ENCODE measurements around the gene STIM1. TPM values are rescaled to one million over a fixed set of nuclear protein-coding genes. Genes with fewer than 3 reads are reported as not detected.
A peak's percentile ranks its signal among the peaks of the same experiment; 100 is the strongest.

Gene STIM1
- total RNA-seq, 2 experiments from 2014 or later, result 111 to 113 TPM

- H3K27ac Mint-ChIP-seq, result no peak overlapping the region
These were observed 22.1 kb downstream of the STIM1 start for GRCh38 chr11:3877364-3878257.

GRCh38 chr11:3878258-3878584 lies 22.8 kb downstream of the STIM1 start:
- ChIA-PET POLR2A (interaction anchor here (1.6 to 17.2 kb wide), 2 partner anchors 24 to 37 kb away, joined by 7 to 174 read pairs; partner anchors contain the start of genes RHOG and STIM1), CTCF (interaction anchor here (0.6 to 20.3 kb wide), 5 partner anchors 11 to 194 kb away, joined by 3 to 222 read pairs (median 4); partner anchors contain the start of gene STIM1)
- no peaks in the 10 kb centered on the region for H3K9me3 Mint-ChIP-seq
- no peaks in the 10 kb centered on the region for H3K27me3 Mint-ChIP-seq
- H3K4me3 Mint-ChIP-seq, result no peak overlapping the region
- H3K27ac Mint-ChIP-seq, result no peak overlapping the region
- DNase-seq, result no peak
- peaks cover 18% of the 10 kb centered on the region for H3K36me3 Mint-ChIP-seq (ENCODE audit: low read depth)
- peaks cover 61% of the 10 kb centered on the region for H3K4me1 Mint-ChIP-seq

More at GRCh38 chr11:3877364-3878257, 22.1 kb downstream of the STIM1 start:
- H3K4me3 Mint-ChIP-seq, result no peak overlapping the region
- DNase-seq, result no peak
- ChIA-PET POLR2A (interaction anchor here (1.6 to 17.2 kb wide), 2 partner anchors 23 to 36 kb away, joined by 7 to 174 read pairs; partner anchors contain the start of genes RHOG and STIM1), CTCF (interaction anchor here (0.6 to 20.3 kb wide), 6 partner anchors 10 to 195 kb away, joined by 3 to 222 read pairs (median 4); partner anchors contain the start of gene STIM1)
- H3K27me3 Mint-ChIP-seq, result no peaks in the 10 kb centered on the region
- H3K4me1 Mint-ChIP-seq, result peaks cover 57% of the 10 kb centered on the region
- no peaks in the 10 kb centered on the region for H3K9me3 Mint-ChIP-seq
- H3K36me3 Mint-ChIP-seq (ENCODE audit: low read depth), result peaks cover 21% of the 10 kb centered on the region

- DNase-seq, result no peak
- H3K27me3 Mint-ChIP-seq, result no peaks in the 10 kb centered on the region
- H3K27ac Mint-ChIP-seq, result peak overlapping the region; percentile 22
- POLR2A ChIA-PET, result interaction anchor here (1.4 to 17.2 kb wide), 3 partner anchors 8 to 38 kb away, joined by 4 to 174 read pairs (median 7); partner anchors contain the start of genes RHOG and STIM1
- H3K4me3 Mint-ChIP-seq, result no peak overlapping the region
- H3K4me1 Mint-ChIP-seq, result peaks cover 65% of the 10 kb centered on the region
- CTCF ChIA-PET, result interaction anchor here (0.9 to 20.3 kb wide), 3 partner anchors 22 to 194 kb away, joined by 5 to 222 read pairs (median 6); partner anchors contain the start of gene STIM1
- no peaks in the 10 kb centered on the region for H3K9me3 Mint-ChIP-seq
- peaks cover 13% of the 10 kb centered on the region for H3K36me3 Mint-ChIP-seq (ENCODE audit: low read depth)
These were observed 23.9 kb downstream of the STIM1 start for GRCh38 chr11:3879216-3879966.

GRCh38 chr11:3879967-3880542 lies 24.6 kb downstream of the STIM1 start:
- H3K27ac Mint-ChIP-seq, result peak overlapping the region; percentile 22
- CTCF ChIA-PET, result interaction anchor here (0.9 to 20.3 kb wide), 3 partner anchors 23 to 193 kb away, joined by 5 to 222 read pairs (median 5); partner anchors contain the start of genes RHOG and STIM1

DNA sequence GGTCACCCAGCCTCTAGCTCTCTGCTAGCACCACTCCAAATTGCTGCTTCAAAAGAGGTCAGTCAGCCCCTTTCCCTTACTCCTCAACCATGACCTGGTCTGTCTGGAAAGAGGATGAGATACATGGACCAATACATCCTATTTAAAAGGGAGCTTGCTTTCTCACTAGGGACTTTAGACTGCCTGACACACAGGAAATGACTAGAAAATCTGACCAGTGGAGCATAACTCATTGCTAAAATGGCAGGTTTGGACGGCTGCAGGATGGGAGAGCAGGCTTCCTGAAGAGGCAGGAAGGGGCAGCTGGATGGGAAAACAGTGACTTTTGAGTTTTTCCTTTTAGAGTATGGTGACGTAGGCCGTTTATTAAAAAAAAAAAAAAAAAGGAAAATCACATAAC lies 25.3 kb downstream of the STIM1 start:
- Mint-ChIP-seq H3K4me3 (no peak overlapping the region), H3K9me3 (no peaks in the 10 kb centered on the region), H3K36me3 (ENCODE audit: low read depth) (peaks cover 8% of the 10 kb centered on the region), H3K4me1 (peaks cover 60% of the 10 kb centered on the region), H3K27me3 (no peaks in the 10 kb centered on the region), H3K27ac (no peak overlapping the region)
- ChIA-PET POLR2A (interaction anchor here (1.1 to 1.8 kb wide), 3 partner anchors 10 to 26 kb away, joined by 3 to 10 read pairs (median 4); partner anchors contain the start of gene STIM1), CTCF (interaction anchor here (0.9 to 20.3 kb wide), 3 partner anchors 23 to 192 kb away, joined by 5 to 222 read pairs (median 5); partner anchors contain the start of genes RHOG and STIM1)
- no peak for DNase-seq

More at GRCh38 chr11:3879967-3880542, 24.6 kb downstream of the STIM1 start:
- Mint-ChIP-seq H3K9me3 (no peaks in the 10 kb centered on the region), H3K36me3 (ENCODE audit: low read depth) (peaks cover 10% of the 10 kb centered on the region), H3K4me3 (no peak overlapping the region), H3K27me3 (no peaks in the 10 kb centered on the region), H3K4me1 (peaks cover 61% of the 10 kb centered on the region)
- DNase-seq, result no peak
- POLR2A ChIA-PET, result interaction anchor here (1.4 to 17.2 kb wide), 3 partner anchors 9 to 25 kb away, joined by 4 to 174 read pairs (median 10); partner anchors contain the start of gene STIM1

- H3K4me1 Mint-ChIP-seq, result peaks cover 50% of the 10 kb centered on the region
- no peaks in the 10 kb centered on the region for H3K27me3 Mint-ChIP-seq
- no peak overlapping the region for H3K27ac Mint-ChIP-seq
- ChIA-PET POLR2A (interaction anchor here (0.8 kb wide), 1 partner anchor 28 kb away, joined by 4 read pairs; no protein-coding TSS in a partner anchor), CTCF (interaction anchor here (0.9 to 20.3 kb wide), 5 partner anchors 12 to 190 kb away, joined by 3 to 222 read pairs (median 5); partner anchors contain the start of gene STIM1)
- peaks cover 8% of the 10 kb centered on the region for H3K36me3 Mint-ChIP-seq (ENCODE audit: low read depth)
- H3K9me3 Mint-ChIP-seq, result no peaks in the 10 kb centered on the region
- DNase-seq, result no peak
- H3K4me3 Mint-ChIP-seq, result no peak overlapping the region
These were observed 27.2 kb downstream of the STIM1 start for GRCh38 chr11:3882655-3883054.

- Mint-ChIP-seq H3K36me3 (ENCODE audit: low read depth) (peaks cover 8% of the 10 kb centered on the region), H3K27ac (no peak overlapping the region), H3K27me3 (no peaks in the 10 kb centered on the region), H3K9me3 (no peaks in the 10 kb centered on the region), H3K4me3 (no peak overlapping the region), H3K4me1 (peaks cover 30% of the 10 kb centered on the region)
- ChIA-PET CTCF (no interaction called here), POLR2A (no interaction called here)
- DNase-seq, result no peak
These were observed 30.4 kb downstream of the STIM1 start for GRCh38 chr11:3885855-3886254.

- H3K27ac Mint-ChIP-seq, result no peak overlapping the region
- H3K4me1 Mint-ChIP-seq, result peaks cover 28% of the 10 kb centered on the region
- no peaks in the 10 kb centered on the region for H3K9me3 Mint-ChIP-seq
- no peaks in the 10 kb centered on the region for H3K27me3 Mint-ChIP-seq
- DNase-seq, result no peak
- peaks cover 11% of the 10 kb centered on the region for H3K36me3 Mint-ChIP-seq (ENCODE audit: low read depth)
- POLR2A ChIA-PET, result no interaction called here
- no peak overlapping the region for H3K4me3 Mint-ChIP-seq
- CTCF ChIA-PET, result interaction anchor here (0.6 kb wide), 1 partner anchor 131 kb away, joined by 3 read pairs; no protein-coding TSS in a partner anchor
These were observed 31.5 kb downstream of the STIM1 start for GRCh38 chr11:3886985-3887384.

DNA sequence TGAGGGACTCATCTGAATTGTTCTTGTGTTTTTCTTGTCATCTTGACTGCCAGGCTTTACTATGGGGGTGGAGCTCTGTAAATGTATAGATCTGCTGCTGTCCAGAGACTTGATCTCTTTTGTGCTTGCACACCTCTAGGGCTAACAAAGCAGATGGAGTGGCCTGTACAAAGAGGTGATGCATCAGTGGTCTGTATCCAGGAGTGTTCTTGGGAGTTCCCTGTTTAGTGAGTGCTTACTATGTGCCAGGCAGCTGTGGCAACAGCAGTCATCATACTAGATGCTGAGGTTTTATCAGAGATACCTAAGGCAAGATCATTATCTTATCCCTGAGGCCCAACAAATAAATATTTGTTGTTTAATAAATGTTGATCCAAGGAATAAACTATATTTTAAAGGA lies 33.4 kb downstream of the STIM1 start:
- ChIA-PET POLR2A (no interaction called here), CTCF (interaction anchor here (1.4 kb wide), 1 partner anchor 50 kb away, joined by 3 read pairs; no protein-coding TSS in a partner anchor)
- Mint-ChIP-seq H3K36me3 (ENCODE audit: low read depth) (peaks cover 25% of the 10 kb centered on the region), H3K27me3 (no peaks in the 10 kb centered on the region), H3K4me1 (peaks cover 25% of the 10 kb centered on the region), H3K9me3 (no peaks in the 10 kb centered on the region), H3K4me3 (no peak overlapping the region), H3K27ac (no peak overlapping the region)
- no peak for DNase-seq

- H3K27me3 Mint-ChIP-seq, result no peaks in the 10 kb centered on the region
- POLR2A ChIA-PET, result interaction anchor here (0.8 to 1.8 kb wide), 2 partner anchors 30 to 35 kb away, joined by 3 to 5 read pairs; partner anchors contain the start of gene STIM1
- CTCF ChIA-PET, result interaction anchor here (0.9 to 2.0 kb wide), 3 partner anchors 15 to 183 kb away, joined by 3 to 5 read pairs (median 4); no protein-coding TSS in a partner anchor
- H3K36me3 Mint-ChIP-seq (ENCODE audit: low read depth), result peaks cover 24% of the 10 kb centered on the region
- no peaks in the 10 kb centered on the region for H3K9me3 Mint-ChIP-seq
- H3K27ac Mint-ChIP-seq, result no peak overlapping the region
- peaks cover 25% of the 10 kb centered on the region for H3K4me1 Mint-ChIP-seq
- no peak for DNase-seq
- no peak overlapping the region for H3K4me3 Mint-ChIP-seq
These were observed 34.5 kb downstream of the STIM1 start for GRCh38 chr11:3890014-3890413.

DNA sequence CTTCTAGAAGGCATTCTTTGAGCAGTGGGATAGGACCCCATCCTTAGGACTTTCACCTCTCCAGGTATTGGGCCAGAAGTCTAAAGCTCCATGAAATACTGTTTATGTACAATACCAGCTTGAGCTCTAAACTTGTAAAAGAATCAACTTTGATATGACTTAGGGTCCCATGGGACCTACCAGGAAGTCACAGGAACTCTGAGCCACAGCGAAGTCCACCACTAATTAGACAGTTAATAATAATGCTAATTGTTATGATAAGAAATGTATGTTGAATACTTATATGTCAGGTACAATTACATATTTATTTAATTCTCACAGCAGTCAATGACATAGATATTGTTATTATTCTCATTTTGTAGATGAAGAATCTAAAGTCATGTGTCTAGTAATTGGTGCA lies 35.3 kb downstream of the STIM1 start:
- Mint-ChIP-seq H3K4me3 (no peak overlapping the region), H3K27me3 (no peaks in the 10 kb centered on the region), H3K9me3 (no peaks in the 10 kb centered on the region), H3K4me1 (peaks cover 28% of the 10 kb centered on the region), H3K27ac (no peak overlapping the region), H3K36me3 (ENCODE audit: low read depth) (peaks cover 24% of the 10 kb centered on the region)
- DNase-seq, result no peak
- ChIA-PET CTCF (interaction anchor here (0.9 to 2.0 kb wide), 2 partner anchors 15 to 182 kb away, joined by 4 to 5 read pairs; no protein-coding TSS in a partner anchor), POLR2A (interaction anchor here (0.8 to 1.8 kb wide), 2 partner anchors 29 to 36 kb away, joined by 3 to 5 read pairs; partner anchors contain the start of gene STIM1)

DNA sequence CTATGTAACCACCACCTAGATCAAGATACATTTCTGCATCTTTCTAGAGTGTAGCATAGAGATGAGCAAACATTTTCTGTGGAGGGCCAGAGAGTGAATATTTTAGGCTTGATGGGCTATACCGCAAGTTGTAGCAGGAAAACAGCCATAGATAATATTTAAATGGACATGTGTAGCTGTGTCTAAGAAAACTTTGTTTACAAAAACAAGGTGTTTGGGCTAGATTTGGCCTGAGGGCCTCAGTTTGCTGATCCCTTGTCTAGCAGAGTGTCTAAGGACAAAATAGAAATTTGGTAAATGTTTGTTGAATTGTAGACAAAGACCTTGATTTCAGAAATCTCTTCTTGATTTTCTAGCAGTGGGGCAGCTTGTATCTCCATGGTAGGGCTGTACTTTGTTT lies 36.3 kb downstream of the STIM1 start:
- DNase-seq, result no peak
- ChIA-PET POLR2A (no interaction called here), CTCF (no interaction called here)
- H3K27me3 Mint-ChIP-seq, result no peaks in the 10 kb centered on the region
- H3K4me3 Mint-ChIP-seq, result no peak overlapping the region
- no peaks in the 10 kb centered on the region for H3K9me3 Mint-ChIP-seq
- H3K36me3 Mint-ChIP-seq (ENCODE audit: low read depth), result peaks cover 24% of the 10 kb centered on the region
- peaks cover 28% of the 10 kb centered on the region for H3K4me1 Mint-ChIP-seq
- no peak overlapping the region for H3K27ac Mint-ChIP-seq

Data from activated CD4-positive, alpha-beta memory T cell treated with anti-CD3 and anti-CD28 coated beads, Interleukin-2, amount 10 ng/mL, durations not matched to agents 7 days and 5 days (primary cell).